ENCODE results near the gene ZNF382. TPM values are rescaled to one million over a fixed set of nuclear protein-coding genes. Genes with fewer than 3 reads are reported as not detected.

Gene ZNF382
- total RNA-seq, 4 donors from 2014 or later: 0.40 to 2.5 (median 2.0) TPM; not detected in 1

- H3K9me3 ChIP-seq: peaks cover 9 to 19% of the 10 kb centered on the region in 2 donors
- H3K36me3 ChIP-seq: peaks cover 0 to 43% (median 15%) of the 10 kb centered on the region in 4 donors
- peak overlapping the region; percentile 59 to 94 (median 88) for H3K4me3 ChIP-seq
- peaks cover 0 to 18% (median 14%) of the 10 kb centered on the region in 4 donors for H3K4me1 ChIP-seq
- H3K27ac ChIP-seq: peak overlapping the region; percentile 80 to 86 (median 84)
- WGBS, 2 donors (ENCODE audit: low coverage in 1 of 2): 42 to 50% methylated on average over 5 to 18 of the region's 18 CpGs
- H3K27me3 ChIP-seq: no peaks in the 10 kb centered on the region
- in situ Hi-C loops (cut with MboI; ENCODE audit: low pct_ligation_motif_present in 1 of 4, low pct_unique_long_range_greater_than_20kb in 1 of 4, low sequenced_read_pairs in 3 of 4): no loop called here
- DNase-seq: peak; percentile 7
- TF ChIP-seq EP300 (IDR thresholded peaks at IDR 0.05; ENCODE audit: low read depth) (no peak), POLR2AphosphoS5 (IDR thresholded peaks at IDR 0.05) (no peak), POLR2A (IDR thresholded peaks at IDR 0.05) (no peak)
- TF ChIP-seq, protein P1, sequence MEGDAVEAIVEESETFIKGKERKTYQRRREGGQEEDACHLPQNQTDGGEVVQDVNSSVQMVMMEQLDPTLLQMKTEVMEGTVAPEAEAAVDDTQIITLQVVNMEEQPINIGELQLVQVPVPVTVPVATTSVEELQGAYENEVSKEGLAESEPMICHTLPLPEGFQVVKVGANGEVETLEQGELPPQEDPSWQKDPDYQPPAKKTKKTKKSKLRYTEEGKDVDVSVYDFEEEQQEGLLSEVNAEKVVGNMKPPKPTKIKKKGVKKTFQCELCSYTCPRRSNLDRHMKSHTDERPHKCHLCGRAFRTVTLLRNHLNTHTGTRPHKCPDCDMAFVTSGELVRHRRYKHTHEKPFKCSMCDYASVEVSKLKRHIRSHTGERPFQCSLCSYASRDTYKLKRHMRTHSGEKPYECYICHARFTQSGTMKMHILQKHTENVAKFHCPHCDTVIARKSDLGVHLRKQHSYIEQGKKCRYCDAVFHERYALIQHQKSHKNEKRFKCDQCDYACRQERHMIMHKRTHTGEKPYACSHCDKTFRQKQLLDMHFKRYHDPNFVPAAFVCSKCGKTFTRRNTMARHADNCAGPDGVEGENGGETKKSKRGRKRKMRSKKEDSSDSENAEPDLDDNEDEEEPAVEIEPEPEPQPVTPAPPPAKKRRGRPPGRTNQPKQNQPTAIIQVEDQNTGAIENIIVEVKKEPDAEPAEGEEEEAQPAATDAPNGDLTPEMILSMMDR (IDR thresholded peaks at IDR 0.05): no peak
- intact Hi-C loops (cut with DNase I; ENCODE audit: low total_unique reads): no loop called here
Observed at GRCh38 chr19:36573895-36574720, 31.0 kb upstream of the ZNF382 start.

GRCh38 chr19:36574741-36575140 is 30.4 kb upstream of the ZNF382 start:
- peaks cover 2 to 12% of the 10 kb centered on the region in 2 donors for H3K9me3 ChIP-seq
- H3K4me3 ChIP-seq: peak overlapping the region in 1 of 4 donors; percentile 94
- TF ChIP-seq EP300 (IDR thresholded peaks at IDR 0.05; ENCODE audit: low read depth): no peak
- no peak for TF ChIP-seq POLR2AphosphoS5 (IDR thresholded peaks at IDR 0.05)
- TF ChIP-seq, protein P1 (IDR thresholded peaks at IDR 0.05): no peak
- TF ChIP-seq POLR2A (IDR thresholded peaks at IDR 0.05): no peak
- in situ Hi-C loops (cut with MboI; ENCODE audit: low pct_ligation_motif_present in 1 of 4, low pct_unique_long_range_greater_than_20kb in 1 of 4, low sequenced_read_pairs in 3 of 4): no loop called here
- 80 to 87% methylated on average over 2 of the region's 2 CpGs for WGBS, 2 donors (ENCODE audit: low coverage in 1 of 2)
- peaks cover 0 to 18% (median 14%) of the 10 kb centered on the region in 4 donors for H3K4me1 ChIP-seq
- H3K27ac ChIP-seq: no peak overlapping the region
- no peak for DNase-seq
- intact Hi-C loops (cut with DNase I; ENCODE audit: low total_unique reads): no loop called here
- peaks cover 0 to 43% (median 16%) of the 10 kb centered on the region in 4 donors for H3K36me3 ChIP-seq
- H3K27me3 ChIP-seq: no peaks in the 10 kb centered on the region

DNA sequence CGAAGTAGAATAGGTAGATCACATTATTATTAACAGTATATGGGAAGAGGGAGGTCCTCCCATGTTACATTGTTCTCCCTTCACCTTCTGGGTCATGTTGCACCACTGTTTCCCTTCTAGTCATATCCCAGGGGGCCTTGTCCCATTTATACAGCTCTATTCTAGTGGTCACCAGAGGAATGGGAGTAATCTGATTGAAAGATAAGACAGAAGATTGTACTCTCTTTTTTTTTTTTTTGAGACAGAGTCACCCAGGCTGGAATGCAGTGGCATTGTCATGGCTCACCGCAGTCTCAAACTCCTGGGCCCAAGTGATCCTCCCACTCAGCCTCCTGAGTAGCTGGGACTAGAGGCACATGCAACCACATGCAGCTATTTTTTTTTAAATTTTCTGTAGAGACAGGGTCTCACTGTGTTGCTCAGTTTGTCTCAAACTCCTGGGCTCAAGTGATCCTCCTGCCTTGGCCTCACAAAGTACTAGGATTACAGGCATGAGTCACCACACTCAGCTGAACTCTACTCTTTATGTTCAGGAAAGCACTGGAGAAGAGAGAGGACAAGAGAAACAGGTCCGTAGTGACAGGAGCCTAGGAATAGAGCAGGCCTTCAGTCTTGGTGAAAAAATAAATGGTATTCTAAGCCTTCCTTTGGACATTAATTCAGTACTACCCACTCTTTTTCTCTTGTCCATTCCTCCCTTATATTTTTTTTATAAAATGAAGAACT is 27.7 kb upstream of the ZNF382 start:
- 97 to 100% methylated on average over 1 to 3 of the region's 3 CpGs for WGBS, 2 donors (ENCODE audit: low coverage in 1 of 2)
- peaks cover 0 to 12% (median 10%) of the 10 kb centered on the region in 4 donors for H3K4me1 ChIP-seq

More for the DNA sequence above, 27.7 kb upstream of the ZNF382 start:
- H3K4me3 ChIP-seq: no peak overlapping the region
- intact Hi-C loops (cut with DNase I; ENCODE audit: low total_unique reads) (no loop called here), in situ Hi-C loops (cut with MboI; ENCODE audit: low pct_ligation_motif_present in 1 of 4, low pct_unique_long_range_greater_than_20kb in 1 of 4, low sequenced_read_pairs in 3 of 4) (no loop called here)
- peaks cover 23 to 38% of the 10 kb centered on the region in 2 donors for H3K9me3 ChIP-seq
- peaks cover 0 to 63% (median 24%) of the 10 kb centered on the region in 4 donors for H3K36me3 ChIP-seq
- H3K27ac ChIP-seq: no peak overlapping the region
- TF ChIP-seq, protein P1 (IDR thresholded peaks at IDR 0.05): no peak
- TF ChIP-seq POLR2A (IDR thresholded peaks at IDR 0.05) (no peak), POLR2AphosphoS5 (IDR thresholded peaks at IDR 0.05) (no peak), EP300 (IDR thresholded peaks at IDR 0.05; ENCODE audit: low read depth) (no peak)
- no peak for DNase-seq
- H3K27me3 ChIP-seq: no peaks in the 10 kb centered on the region

Data from transverse colon (tissue), 4 donors.